Heart left ventricle (tissue), 16 donors: ENCODE data around the gene NLRC3. TPM values are rescaled to one million over a fixed set of nuclear protein-coding genes. Genes with fewer than 3 reads are reported as not detected.
A peak's percentile ranks its signal among the peaks of the same experiment; 100 is the strongest.

ENCODE experiments used
- ATAC-seq, 4 donors: fragments of 200-7000 bp; cut with Tn5 transposase; one replicate each; pipeline ENCODE4 v1.9.1; 2020 to 2022; ENCODE audit warnings: moderate library complexity in 4 of 4, mild to moderate bottlenecking in 3 of 4, moderate number of reproducible peaks in 1 of 4
- DNase-seq, 5 donors: peaks; one replicate each; pipeline ENCODE4 v3.0.0-alpha.2; 2020
- H3K27ac ChIP-seq, 12 donors: fragments of 200-600 bp; sonication (generic) in 4 of 12; one replicate each; pipeline versions ENCODE4 v1.5.0 to v1.8.0; 2016 to 2022; ENCODE audit warnings: mild to moderate bottlenecking in 2 of 12
- H3K27me3 ChIP-seq, 9 donors: fragments of 200-600 bp; sonication (generic) in 2 of 9; one replicate each; pipeline versions ENCODE4 v1.5.1 to v1.8.0; 2016 to 2022; ENCODE audit warnings: mild to moderate bottlenecking in 3 of 9
- H3K36me3 ChIP-seq, 9 donors: fragments of 200-600 bp; sonication (generic) in 2 of 9; one replicate each; pipeline versions ENCODE4 v1.5.0 to v1.8.0; 2018 to 2022; ENCODE audit warnings: mild to moderate bottlenecking in 2 of 9
- H3K4me1 ChIP-seq, 12 donors: fragments of 200-600 bp; sonication (generic) in 4 of 12; one replicate each; pipeline versions ENCODE4 v1.5.0 to v1.8.0; 2016 to 2022; ENCODE audit warnings: mild to moderate bottlenecking in 3 of 12
- H3K4me3 ChIP-seq, 12 donors: fragments of 200-600 bp; sonication (generic) in 4 of 12; one replicate each; pipeline versions ENCODE4 v1.5.0 to v1.8.0; 2017 to 2022; ENCODE audit warnings: mild to moderate bottlenecking in 9 of 12, moderate library complexity in 4 of 12
- H3K9me3 ChIP-seq, 12 donors: fragments of 200-600 bp; sonication (generic) in 4 of 12; one replicate each; pipeline versions ENCODE4 v1.5.0 to v1.8.0; 2016 to 2022; ENCODE audit warnings: mild to moderate bottlenecking in 1 of 12
- CTCF ChIP-seq, 12 donors: fragments of 200-600 bp; sonication (generic) in 4 of 12; IDR thresholded peaks; one replicate each; pipeline versions ENCODE4 v1.5.0 to v1.8.0; 2018 to 2022; ENCODE audit warnings: antibody characterized with exemption in 12 of 12, mild to moderate bottlenecking in 5 of 12
- POLR2A ChIP-seq, 2 donors: fragments of 450-650 bp; IDR thresholded peaks; one replicate each; pipeline ENCODE4 v1.6.1; 2017; ENCODE audit warnings: antibody characterized with exemption in 2 of 2, mild to moderate bottlenecking in 2 of 2, moderate library complexity in 2 of 2
- WGBS, 4 donors: extraction: QIAGEN DNeasy Blood & Tissue Kit in 2 of 4; methylation state at CpG; one replicate each; pipeline versions ENCODE4 v1.1.5 to v1.1.7; 2013 to 2018; 5-methylcytosine and 5-hydroxymethylcytosine counted together
- intact Hi-C, 10 donors: fragments of 100-400 bp; cut with DNase I; formaldehyde crosslinking; loops; one replicate each; pipeline versions ENCODE4 v1.11.1 to v1.14.2; 2022
- polyA plus RNA-seq, 2 donors: library from polyadenylated mRNA; stranded (reverse); fragments of 200-250 nt; gene quantifications; one replicate each; pipeline ENCODE4 v1.2.3, GENCODE V29; 2013
- total RNA-seq, 9 donors: library from RNA; depleted of rRNA in 2 of 9; stranded (reverse); fragments of >200 nt in 2 of 9; fragmentation: NEBNext Ultra II Directional in 3 of 9; extraction: Animal tissue kit (Norgen Biotek cat#: 25700) in 3 of 9; gene quantifications; one replicate each; pipeline versions ENCODE4 v1.1.0 to v1.2.4, GENCODE V29; 2016 to 2023
- donor health status: ischemic (EF 13 %, LVEDD 7.1; RV severe dilation, severe dysfunction).
- donor health status: healthy with polysubstance abuse.
- donor health status: DM: no; HTN: yes; CAD: no.
- donor health status: DM: no; HTN: no; CAD: no.
- donor health status: ischemic (EF 25% LVEDD 6.9; RV normal size, moderate dysfunction).
- donor health status: ischemic (EF 25% LVEDD 5.7; RV mildly dilated, moderate dysfunction).
- donor health status: healthy.
- donor health status: DM: yes; HTN: yes; CAD: no.
- donor health status: ischemic (EF 35%, LVEDD 5.7; RV mildly dilated, moderate dysfunction).
- donor health status: nonischemic (EF 11% LVEDD 7.7; RV severe dilation, severe dysfunction).
- donor health status: DM: yes; HTN: yes; CAD: no.
- donor health status: PGD.
- donor health status: ischemic (EF 29% LVEDD 5.4; RV normal size, mild dysfunction).
- donor health status: nonischemic (EF 23%, LVEDD 6.1; RV moderate dilation, normal function).

Gene NLRC3
- total and polyA plus RNA-seq, 11 donors = 0.44 to 2.9 (median 0.95) TPM

DNA sequence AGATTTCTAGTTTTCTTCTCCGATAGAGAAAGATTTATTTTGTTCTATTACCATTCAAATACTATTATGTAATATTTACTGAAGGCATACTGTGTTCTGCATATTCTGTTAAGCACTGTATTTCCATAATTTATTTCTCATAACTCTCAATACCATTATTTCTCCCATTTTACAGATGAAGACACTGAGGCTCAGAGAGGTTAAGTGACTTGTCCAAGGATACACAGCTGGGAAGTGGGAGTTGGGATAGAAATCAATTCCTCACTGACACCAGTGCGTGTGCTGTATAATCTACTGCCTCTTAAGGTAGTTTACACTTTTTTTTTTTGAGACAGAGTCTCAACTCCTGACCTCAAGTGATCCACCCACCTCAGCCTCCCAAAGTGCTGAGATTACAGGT is 7.4 kb downstream of the NLRC3 start:
- Histone ChIP-seq H3K4me3 (no peak overlapping the region), H3K9me3 (peaks cover 0 to 22% (median 7%) of the 10 kb centered on the region in 12 donors), H3K36me3 (peaks cover 0 to 6% (median 0%) of the 10 kb centered on the region in 9 donors), H3K27me3 (no peaks in the 10 kb centered on the region), H3K27ac (no peak overlapping the region), H3K4me1 (no peaks in the 10 kb centered on the region)
- TF ChIP-seq POLR2A (IDR thresholded peaks at IDR 0.05) = no peak
- no peak for TF ChIP-seq CTCF (IDR thresholded peaks at IDR 0.05)
- no peak for DNase-seq
- intact Hi-C loops = loop anchor here in 1 of 10 donors (2.0 kb wide), 1 partner anchor 35 kb away; no protein-coding TSS in a partner anchor
- ATAC-seq = no peak
- 93 to 99% (median 96%) methylated on average over 2 of the region's 2 CpGs for WGBS, 4 donors

- peak in 1 of 5 donors; percentile 22 for DNase-seq
Measured at GRCh38 chr16:3566990-3567389, 10.2 kb downstream of the NLRC3 start.

DNA sequence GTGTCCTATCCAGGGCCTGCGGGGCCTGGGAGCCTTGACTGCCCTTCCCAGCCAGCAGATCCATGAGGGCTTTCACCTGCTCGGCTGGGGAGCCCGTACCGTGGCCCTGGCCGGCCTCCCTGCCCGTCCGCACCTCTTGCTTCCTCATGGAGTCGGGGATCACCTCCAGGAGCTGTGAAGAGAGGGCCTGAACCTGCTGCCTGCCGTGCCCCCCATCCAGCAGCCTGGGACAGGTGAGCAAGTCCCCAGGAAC is 12.4 kb downstream of the NLRC3 start:
- 95 to 97% (median 97%) methylated on average over 9 of the region's 9 CpGs; no CpG with 5 or more reads in 1 of the 4 donors for WGBS, 4 donors
- intact Hi-C loops = no loop called here
- no peak overlapping the region for H3K4me3 ChIP-seq
- TF ChIP-seq CTCF (IDR thresholded peaks at IDR 0.05) (no peak), POLR2A (IDR thresholded peaks at IDR 0.05) (no peak)
- H3K4me1 ChIP-seq = no peaks in the 10 kb centered on the region
- H3K9me3 ChIP-seq = peaks cover 0 to 1% (median 0%) of the 10 kb centered on the region in 12 donors
- H3K36me3 ChIP-seq = peaks cover 0 to 23% (median 0%) of the 10 kb centered on the region in 9 donors
- H3K27me3 ChIP-seq = no peaks in the 10 kb centered on the region
- ATAC-seq (no peak), DNase-seq (no peak)
- H3K27ac ChIP-seq = no peak overlapping the region

More at GRCh38 chr16:3566990-3567389, 10.2 kb downstream of the NLRC3 start:
- Histone ChIP-seq H3K27me3 (no peaks in the 10 kb centered on the region), H3K27ac (no peak overlapping the region), H3K9me3 (peaks cover 0 to 22% (median 7%) of the 10 kb centered on the region in 12 donors), H3K4me1 (no peaks in the 10 kb centered on the region), H3K4me3 (no peak overlapping the region), H3K36me3 (peaks cover 0 to 19% (median 0%) of the 10 kb centered on the region in 9 donors)
- WGBS, 4 donors = 71 to 82% (median 78%) methylated on average over 7 to 8 of the region's 8 CpGs
- no peak for ATAC-seq
- TF ChIP-seq CTCF (IDR thresholded peaks at IDR 0.05) = no peak
- no peak for TF ChIP-seq POLR2A (IDR thresholded peaks at IDR 0.05)
- intact Hi-C loops = no loop called here

DNA sequence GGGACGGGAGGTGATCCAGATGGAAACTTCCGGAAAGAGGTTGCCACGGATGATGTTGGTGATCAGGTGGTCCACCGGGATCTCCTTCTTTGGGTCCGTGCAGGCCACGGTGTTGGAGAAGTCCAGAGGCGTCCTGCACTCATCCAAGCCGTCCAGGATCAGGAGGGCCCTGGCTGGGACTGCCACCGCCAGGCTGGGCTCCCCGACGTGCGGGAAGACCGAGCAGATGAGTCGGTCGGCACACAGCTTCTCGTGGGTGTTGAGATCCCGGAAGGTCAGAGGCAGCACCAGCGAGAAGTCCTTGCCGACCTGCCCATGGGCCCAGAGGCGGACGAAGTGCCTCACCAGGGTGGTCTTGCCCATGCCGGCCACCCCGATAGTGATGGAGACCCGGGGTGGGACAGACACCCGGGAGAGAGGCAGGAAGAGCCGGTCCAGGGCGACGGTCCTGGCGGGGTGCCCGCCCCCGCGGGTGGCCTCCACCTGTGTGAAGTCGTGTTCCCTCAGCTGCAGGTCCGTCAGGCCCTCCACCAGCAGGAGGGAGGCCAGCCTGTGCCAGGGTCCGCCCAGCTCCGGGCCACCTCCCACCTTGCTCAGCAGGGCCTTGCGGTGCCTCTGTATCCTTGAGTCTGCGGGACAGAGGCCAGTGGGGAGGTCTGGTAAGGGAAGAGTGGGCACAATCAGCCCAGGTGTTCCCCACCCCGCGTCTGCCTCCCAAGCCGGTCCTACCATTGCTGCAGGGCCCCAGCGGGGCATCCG is 12.9 kb downstream of the NLRC3 start:
- Histone ChIP-seq H3K4me1 (no peaks in the 10 kb centered on the region), H3K36me3 (peaks cover 0 to 23% (median 0%) of the 10 kb centered on the region in 9 donors), H3K27ac (no peak overlapping the region), H3K9me3 (no peaks in the 10 kb centered on the region), H3K27me3 (no peaks in the 10 kb centered on the region), H3K4me3 (no peak overlapping the region)
- no peak for ATAC-seq
- WGBS, 4 donors = 94 to 96% (median 94%) methylated on average over 24 to 43 of the region's 43 CpGs
- TF ChIP-seq POLR2A (IDR thresholded peaks at IDR 0.05) = no peak
- TF ChIP-seq CTCF (IDR thresholded peaks at IDR 0.05) = no peak
- intact Hi-C loops = no loop called here
- DNase-seq = peak in 1 of 5 donors; percentile 53
